ENCODE measurements around the gene ZNF552.

DNA sequence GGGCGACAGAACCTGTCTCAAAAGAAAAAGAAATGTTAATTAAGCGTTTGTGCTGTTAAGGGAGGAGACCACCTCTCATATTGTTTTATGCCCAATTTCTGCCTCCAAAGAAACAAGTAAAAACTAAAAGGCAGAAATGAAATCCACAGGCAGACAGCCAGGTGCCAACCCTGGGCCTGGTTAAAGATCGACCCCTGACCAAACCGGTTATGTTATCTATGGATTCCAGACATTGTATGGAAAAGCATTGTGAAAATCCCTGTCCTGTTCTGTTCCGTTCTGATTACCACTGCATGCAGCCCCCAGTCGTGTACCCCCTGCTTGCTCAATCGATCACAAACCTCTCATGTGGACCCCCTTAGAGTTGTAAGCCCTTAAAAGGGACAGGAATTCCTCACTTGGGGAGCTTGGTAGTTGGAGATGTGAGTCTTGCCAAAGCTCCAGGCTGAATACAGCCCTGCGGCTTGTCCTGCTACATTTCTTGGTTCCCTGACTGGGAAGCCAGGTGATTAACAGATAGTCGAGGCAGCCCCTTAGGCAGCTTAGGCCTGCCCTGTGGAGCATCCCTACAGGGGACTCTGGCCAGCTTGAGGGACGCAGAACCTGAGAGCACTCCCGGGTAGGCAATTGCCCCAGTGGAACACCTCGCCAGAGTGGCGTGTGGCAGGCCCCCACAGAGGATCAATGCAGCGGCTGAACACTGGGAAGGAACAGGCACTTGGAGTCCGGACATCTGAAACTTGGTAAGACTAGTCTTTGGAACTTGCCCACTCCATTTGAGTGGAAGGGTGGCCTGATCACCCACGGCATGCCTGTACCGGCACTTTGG is 748 bp upstream of the ZNF552 start:
- no peak for TF ChIP-seq POLR2A (IDR thresholded peaks at IDR 0.05)
- TF ChIP-seq, protein P1, sequence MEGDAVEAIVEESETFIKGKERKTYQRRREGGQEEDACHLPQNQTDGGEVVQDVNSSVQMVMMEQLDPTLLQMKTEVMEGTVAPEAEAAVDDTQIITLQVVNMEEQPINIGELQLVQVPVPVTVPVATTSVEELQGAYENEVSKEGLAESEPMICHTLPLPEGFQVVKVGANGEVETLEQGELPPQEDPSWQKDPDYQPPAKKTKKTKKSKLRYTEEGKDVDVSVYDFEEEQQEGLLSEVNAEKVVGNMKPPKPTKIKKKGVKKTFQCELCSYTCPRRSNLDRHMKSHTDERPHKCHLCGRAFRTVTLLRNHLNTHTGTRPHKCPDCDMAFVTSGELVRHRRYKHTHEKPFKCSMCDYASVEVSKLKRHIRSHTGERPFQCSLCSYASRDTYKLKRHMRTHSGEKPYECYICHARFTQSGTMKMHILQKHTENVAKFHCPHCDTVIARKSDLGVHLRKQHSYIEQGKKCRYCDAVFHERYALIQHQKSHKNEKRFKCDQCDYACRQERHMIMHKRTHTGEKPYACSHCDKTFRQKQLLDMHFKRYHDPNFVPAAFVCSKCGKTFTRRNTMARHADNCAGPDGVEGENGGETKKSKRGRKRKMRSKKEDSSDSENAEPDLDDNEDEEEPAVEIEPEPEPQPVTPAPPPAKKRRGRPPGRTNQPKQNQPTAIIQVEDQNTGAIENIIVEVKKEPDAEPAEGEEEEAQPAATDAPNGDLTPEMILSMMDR (IDR thresholded peaks at IDR 0.05): no peak

Measured in body of pancreas (tissue), 4 donors.